GM13977 (cell line): ENCODE results near the gene VAMP8.

ENCODE experiments used
- DNase-seq: peaks from one replicate; pipeline ENCODE4 v3.0.0; 2012; ENCODE audit warnings: low spot score
- CTCF ChIP-seq: IDR thresholded peaks from 2 replicates; pipeline ENCODE4 v1.5.1; 2012; ENCODE audit warnings: mild to moderate bottlenecking, control low read depth; ENCODE audit not compliant: insufficient read depth; ENCODE audit errors: extremely low read depth, missing control alignments
- in situ Hi-C: fragments of 300-500 bp; cut with MboI; formaldehyde crosslinking; loops from one replicate; pipeline ENCODE4 v1.12.0; 2022; ENCODE audit warnings: low sequenced_read_pairs, low pct_unique_long_range_greater_than_20kb, mixed read lengths, inconsistent platforms; ENCODE audit not compliant: unreplicated experiment

VAMP8 gene

DNA sequence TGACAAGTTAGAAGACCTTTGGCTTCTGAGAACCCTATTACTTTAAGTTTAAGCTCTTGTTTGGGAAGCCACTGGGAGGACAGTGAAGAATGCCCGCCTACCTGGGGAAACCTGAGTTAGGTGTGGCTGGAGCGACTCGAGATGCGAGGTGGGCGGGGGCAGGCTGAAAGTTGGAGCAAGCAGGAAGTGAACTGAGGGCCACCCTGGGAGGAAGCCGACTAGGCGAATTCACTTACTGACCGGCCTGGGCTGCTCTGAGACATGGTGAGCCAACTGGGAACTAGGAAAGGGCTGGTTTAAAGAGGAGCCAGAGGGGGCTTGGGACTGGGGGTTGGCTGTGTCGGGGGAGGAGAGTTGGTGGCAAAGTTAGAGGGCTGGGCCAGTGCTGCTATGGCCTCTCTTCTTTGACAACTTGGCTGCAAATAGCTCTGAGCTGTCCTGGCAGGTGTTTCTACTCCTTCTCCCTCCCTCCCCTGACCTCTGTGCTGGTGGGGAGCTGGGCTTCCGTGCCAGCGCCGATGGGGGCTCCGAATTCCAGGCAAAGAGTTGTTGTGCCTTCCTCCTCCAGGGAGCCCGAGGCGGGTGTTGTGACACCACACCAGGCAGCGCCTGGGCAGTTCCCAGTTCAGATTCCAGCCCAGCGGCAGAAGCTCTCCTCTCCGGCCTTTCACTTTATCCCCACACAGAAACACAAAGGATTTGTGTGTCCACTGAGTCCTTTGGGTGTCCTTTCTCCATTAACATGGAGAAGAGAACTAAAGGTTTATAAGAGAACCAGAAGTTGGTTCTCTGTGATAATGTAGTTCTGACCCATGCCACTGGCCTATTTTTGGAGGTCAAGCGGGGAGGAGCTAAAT lies at the start of gene VAMP8:
Gene VAMP8 (plus strand): TSS at position 201 of the 857 bp plus-strand sequence. CDS start 61 bp downstream, at position 262.
- in situ Hi-C loops, result no loop called here
- no peak for TF ChIP-seq CTCF
- DNase-seq, result peak; percentile 73

- no peak for DNase-seq
- no peak for TF ChIP-seq CTCF
- in situ Hi-C loops, result no loop called here
Measured at GRCh38 chr2:85527787-85528186, 49.6 kb upstream of the VAMP8 start.

- no peak for DNase-seq
- TF ChIP-seq CTCF, result no peak
Measured at GRCh38 chr2:85528355-85528754, 49.0 kb upstream of the VAMP8 start.

GRCh38 chr2:85529809-85530208 lies 47.6 kb upstream of the VAMP8 start:
- in situ Hi-C loops, result no loop called here
- no peak for DNase-seq
- TF ChIP-seq CTCF, result no peak

More at GRCh38 chr2:85528355-85528754, 49.0 kb upstream of the VAMP8 start:
- in situ Hi-C loops, result no loop called here

DNA sequence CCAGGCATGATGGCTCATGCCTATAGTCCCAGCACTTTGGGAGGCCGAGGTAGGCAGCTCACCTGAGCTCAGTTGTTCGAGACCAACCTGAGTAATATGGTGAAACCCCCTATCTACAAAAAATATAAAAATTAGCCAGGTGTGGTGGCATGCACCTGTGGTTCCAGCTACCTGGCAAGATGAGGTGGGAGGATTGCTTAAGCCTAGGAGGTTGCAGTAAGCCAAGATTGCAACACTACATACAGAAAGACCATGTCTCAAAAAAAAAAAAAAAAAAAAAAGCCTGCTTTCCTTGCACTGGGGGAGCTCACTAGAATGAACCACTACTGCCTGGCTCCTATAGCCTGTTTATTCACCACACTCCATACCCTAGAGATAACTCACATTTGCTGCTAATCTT lies 45.8 kb upstream of the VAMP8 start:
- in situ Hi-C loops, result no loop called here
- no peak for DNase-seq
- no peak for TF ChIP-seq CTCF

- in situ Hi-C loops, result no loop called here
- no peak for TF ChIP-seq CTCF
- DNase-seq, result no peak
Measured at GRCh38 chr2:85534099-85534498, 43.3 kb upstream of the VAMP8 start.

DNA sequence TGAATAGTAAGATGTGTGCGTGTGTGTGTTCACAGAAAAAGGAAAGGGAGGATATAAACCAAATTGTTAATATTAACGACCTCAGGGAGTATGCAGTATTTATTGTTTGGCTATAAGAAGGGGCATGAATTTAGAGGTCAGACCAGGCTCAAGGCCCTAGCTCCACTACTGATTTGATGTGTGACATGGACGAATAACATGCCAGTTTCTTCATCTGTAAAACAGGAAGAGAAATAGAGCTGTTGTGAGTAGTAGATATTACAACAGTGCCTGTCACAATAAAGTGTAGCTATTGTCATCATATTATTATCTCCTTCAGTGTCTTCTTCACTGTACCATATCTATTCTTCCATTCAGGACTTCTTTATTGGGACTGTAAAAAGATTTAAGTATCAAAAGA lies 42.5 kb upstream of the VAMP8 start:
- no peak for DNase-seq
- no peak for TF ChIP-seq CTCF
- in situ Hi-C loops, result no loop called here
